GM06990 (cell line): Measurements from ENCODE around the gene FUT1.

ENCODE experiments used
- DNase-seq: peaks from one replicate; pipeline ENCODE4 v3.0.0-alpha.2; 2011; ENCODE audit not compliant: insufficient read length; ENCODE audit errors: extremely low read depth
- H3K27me3 ChIP-seq: replicated peaks from 2 replicates; pipeline ENCODE4 v1.6.0; 2011; ENCODE audit warnings: low read length; ENCODE audit not compliant: control insufficient read depth, insufficient read depth
- H3K36me3 ChIP-seq: 2 replicates; pipeline ENCODE4 v1.5.1; 2011; ENCODE audit warnings: low read length; ENCODE audit not compliant: control insufficient read depth, insufficient read depth
- H3K4me3 ChIP-seq: replicated peaks from 2 replicates; pipeline ENCODE4 v1.5.1; 2011; ENCODE audit warnings: low read depth, mild to moderate bottlenecking, control low read depth, low read length
- CTCF ChIP-seq: IDR thresholded peaks from 2 replicates; pipeline ENCODE4 v1.5.1; 2011; ENCODE audit warnings: low read length, control low read depth, mild to moderate bottlenecking, inconsistent platforms; ENCODE audit not compliant: insufficient read depth, poor library complexity, severe bottlenecking

Gene FUT1

GRCh38 chr19:48711106-48711662, 41.3 kb downstream of the FUT1 start:
- Histone ChIP-seq H3K27me3 (no peaks in the 10 kb centered on the region), H3K4me3 (no peak overlapping the region), H3K36me3 (no peaks in the 10 kb centered on the region)
- TF ChIP-seq CTCF, result no peak
- DNase-seq, result no peak

- DNase-seq, result no peak
- Histone ChIP-seq H3K36me3 (no peaks in the 10 kb centered on the region), H3K4me3 (no peak overlapping the region), H3K27me3 (no peaks in the 10 kb centered on the region)
- TF ChIP-seq CTCF, result no peak
These were observed 44.0 kb downstream of the FUT1 start for GRCh38 chr19:48708471-48708870.

GRCh38 chr19:48705431-48705830, 47.0 kb downstream of the FUT1 start:
- Histone ChIP-seq H3K36me3 (no peaks in the 10 kb centered on the region), H3K4me3 (no peak overlapping the region), H3K27me3 (no peaks in the 10 kb centered on the region)
- DNase-seq, result no peak
- no peak for TF ChIP-seq CTCF

- Histone ChIP-seq H3K27me3 (no peaks in the 10 kb centered on the region), H3K4me3 (no peak overlapping the region), H3K36me3 (no peaks in the 10 kb centered on the region)
- TF ChIP-seq CTCF, result no peak
- no peak for DNase-seq
These were observed 49.1 kb downstream of the FUT1 start for GRCh38 chr19:48703316-48703715.

- DNase-seq, result no peak
- no peak for TF ChIP-seq CTCF
- Histone ChIP-seq H3K27me3 (no peaks in the 10 kb centered on the region), H3K36me3 (no peaks in the 10 kb centered on the region), H3K4me3 (no peak overlapping the region)
These were observed 49.7 kb downstream of the FUT1 start for GRCh38 chr19:48702701-48703100.

GRCh38 chr19:48698046-48698445, 54.4 kb downstream of the FUT1 start:
- no peaks in the 10 kb centered on the region for H3K36me3 ChIP-seq
- H3K4me3 ChIP-seq, result no peak overlapping the region
- no peaks in the 10 kb centered on the region for H3K27me3 ChIP-seq
- DNase-seq, result no peak
- TF ChIP-seq CTCF, result no peak
